Measurements from ENCODE around the gene SOCS3.
A peak's percentile ranks its signal among the peaks of the same experiment; 100 is the strongest.

The SOCS3 gene

DNA sequence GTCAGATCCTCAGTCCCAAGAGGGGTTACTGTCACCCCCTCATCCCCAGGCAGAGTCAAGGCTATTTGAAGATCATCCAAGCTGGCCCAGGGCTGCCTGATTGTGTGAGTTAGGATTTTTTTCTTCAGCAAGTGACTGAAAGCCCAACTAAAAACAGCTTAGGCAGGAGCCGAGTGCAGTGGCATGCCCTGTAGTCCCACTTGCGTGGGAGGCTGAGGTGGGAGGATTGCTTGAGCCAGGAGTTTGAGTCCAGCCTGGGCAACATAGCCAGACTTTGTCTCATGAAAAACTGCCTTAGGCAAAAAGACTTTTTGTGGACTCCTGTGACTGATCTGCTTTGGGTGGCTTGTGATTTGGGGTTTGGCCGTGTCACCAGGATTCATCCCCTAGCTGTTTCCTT lies 38.5 kb upstream of the SOCS3 start:
- no peak overlapping the region for H3K4me3 ChIP-seq (ENCODE audit: low read depth, low read length)
- H3K36me3 ChIP-seq (ENCODE audit: control insufficient read depth in 2 of 2, insufficient read depth in 1 of 2, low read length in 2 of 2): peaks cover 35 to 94% of the 10 kb centered on the region in 2 experiments
- no peak overlapping the region for H3K27ac ChIP-seq (ENCODE audit: extremely low read depth, low read depth, low read length)
- H3K9me3 ChIP-seq (ENCODE audit: control insufficient read depth, insufficient read depth, low read depth, low read length): no peaks in the 10 kb centered on the region
- CTCF ChIA-PET: interaction anchor here (0.7 kb wide), 1 partner anchor 147 kb away, joined by 4 read pairs; no protein-coding TSS in a partner anchor
- no peak for TF ChIP-seq PATZ1 (tag by site-specific recombination; IDR thresholded peaks at IDR 0.05)
- peak; percentile 54 for TF ChIP-seq EGR2 (tag by site-specific recombination; IDR thresholded peaks at IDR 0.05; ENCODE audit: low read depth)
- peak; percentile 72 for TF ChIP-seq ZFHX2 (tag by site-specific recombination; conservative IDR thresholded peaks at IDR 0.05)
- no peaks in the 10 kb centered on the region for H3K4me1 ChIP-seq (ENCODE audit: control insufficient read depth, insufficient read depth, low read length)
- POLR2A ChIA-PET: no interaction called here

DNA sequence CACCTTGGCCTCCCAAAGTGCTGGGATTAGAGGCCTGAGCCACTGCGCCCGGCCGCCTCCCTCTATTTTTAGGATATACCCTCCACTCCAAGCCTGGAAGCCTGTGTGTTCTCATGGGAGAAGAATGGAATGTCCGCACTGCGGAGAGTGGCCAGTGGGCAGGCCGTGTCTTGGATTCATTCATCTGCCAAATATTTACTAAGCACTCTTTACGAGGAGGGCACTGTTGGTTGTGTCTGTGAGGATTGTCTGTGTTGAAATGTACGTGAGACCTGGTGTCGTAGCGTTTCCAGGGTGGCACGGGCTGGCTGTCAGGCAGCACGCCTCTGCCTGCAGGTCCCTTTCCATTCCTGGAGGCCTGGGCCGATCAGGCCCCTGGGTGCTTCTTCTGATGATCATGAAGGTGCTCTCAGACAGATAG lies 37.8 kb upstream of the SOCS3 start:
- CTCF ChIA-PET: interaction anchor here (0.6 kb wide), 1 partner anchor 61 kb away, joined by 4 read pairs; no protein-coding TSS in a partner anchor
- Histone ChIP-seq H3K9me3 (ENCODE audit: control insufficient read depth, insufficient read depth, low read depth, low read length) (no peaks in the 10 kb centered on the region), H3K36me3 (ENCODE audit: control insufficient read depth in 2 of 2, insufficient read depth in 1 of 2, low read length in 2 of 2) (peaks cover 32 to 91% of the 10 kb centered on the region in 2 experiments), H3K4me1 (ENCODE audit: control insufficient read depth, insufficient read depth, low read length) (no peaks in the 10 kb centered on the region), H3K27ac (ENCODE audit: extremely low read depth, low read depth, low read length) (no peak overlapping the region), H3K4me3 (ENCODE audit: low read depth, low read length) (no peak overlapping the region)
- TF ChIP-seq ZXDB (tag by site-specific recombination; IDR thresholded peaks at IDR 0.05): no peak
- no peak for TF ChIP-seq ZBTB6 (tag by site-specific recombination; IDR thresholded peaks at IDR 0.05)
- TF ChIP-seq ZFP3 (tag by site-specific recombination; IDR thresholded peaks at IDR 0.05; ENCODE audit: low read depth): no peak
- no peak for TF ChIP-seq ZNF169 (tag by site-specific recombination; IDR thresholded peaks at IDR 0.05)
- TF ChIP-seq ZNF776 (tag by site-specific recombination; IDR thresholded peaks at IDR 0.05; ENCODE audit: borderline replicate concordance): no peak
- no peak for TF ChIP-seq ZNF449 (tag by site-specific recombination; IDR thresholded peaks at IDR 0.05)
- no peak for TF ChIP-seq ZNF10 (tag by site-specific recombination; IDR thresholded peaks at IDR 0.05)
- TF ChIP-seq ZNF16 (tag by site-specific recombination; IDR thresholded peaks at IDR 0.05; ENCODE audit: low read depth): no peak
- TF ChIP-seq ZNF791 (tag by site-specific recombination; IDR thresholded peaks at IDR 0.05): no peak
- TF ChIP-seq ZFP41 (tag by site-specific recombination; IDR thresholded peaks at IDR 0.05; ENCODE audit: borderline replicate concordance): no peak
- TF ChIP-seq KLF16 (tag by site-specific recombination; IDR thresholded peaks at IDR 0.05): no peak
- no peak for TF ChIP-seq REST (tag by site-specific recombination; IDR thresholded peaks at IDR 0.05)
- TF ChIP-seq, protein P1, sequence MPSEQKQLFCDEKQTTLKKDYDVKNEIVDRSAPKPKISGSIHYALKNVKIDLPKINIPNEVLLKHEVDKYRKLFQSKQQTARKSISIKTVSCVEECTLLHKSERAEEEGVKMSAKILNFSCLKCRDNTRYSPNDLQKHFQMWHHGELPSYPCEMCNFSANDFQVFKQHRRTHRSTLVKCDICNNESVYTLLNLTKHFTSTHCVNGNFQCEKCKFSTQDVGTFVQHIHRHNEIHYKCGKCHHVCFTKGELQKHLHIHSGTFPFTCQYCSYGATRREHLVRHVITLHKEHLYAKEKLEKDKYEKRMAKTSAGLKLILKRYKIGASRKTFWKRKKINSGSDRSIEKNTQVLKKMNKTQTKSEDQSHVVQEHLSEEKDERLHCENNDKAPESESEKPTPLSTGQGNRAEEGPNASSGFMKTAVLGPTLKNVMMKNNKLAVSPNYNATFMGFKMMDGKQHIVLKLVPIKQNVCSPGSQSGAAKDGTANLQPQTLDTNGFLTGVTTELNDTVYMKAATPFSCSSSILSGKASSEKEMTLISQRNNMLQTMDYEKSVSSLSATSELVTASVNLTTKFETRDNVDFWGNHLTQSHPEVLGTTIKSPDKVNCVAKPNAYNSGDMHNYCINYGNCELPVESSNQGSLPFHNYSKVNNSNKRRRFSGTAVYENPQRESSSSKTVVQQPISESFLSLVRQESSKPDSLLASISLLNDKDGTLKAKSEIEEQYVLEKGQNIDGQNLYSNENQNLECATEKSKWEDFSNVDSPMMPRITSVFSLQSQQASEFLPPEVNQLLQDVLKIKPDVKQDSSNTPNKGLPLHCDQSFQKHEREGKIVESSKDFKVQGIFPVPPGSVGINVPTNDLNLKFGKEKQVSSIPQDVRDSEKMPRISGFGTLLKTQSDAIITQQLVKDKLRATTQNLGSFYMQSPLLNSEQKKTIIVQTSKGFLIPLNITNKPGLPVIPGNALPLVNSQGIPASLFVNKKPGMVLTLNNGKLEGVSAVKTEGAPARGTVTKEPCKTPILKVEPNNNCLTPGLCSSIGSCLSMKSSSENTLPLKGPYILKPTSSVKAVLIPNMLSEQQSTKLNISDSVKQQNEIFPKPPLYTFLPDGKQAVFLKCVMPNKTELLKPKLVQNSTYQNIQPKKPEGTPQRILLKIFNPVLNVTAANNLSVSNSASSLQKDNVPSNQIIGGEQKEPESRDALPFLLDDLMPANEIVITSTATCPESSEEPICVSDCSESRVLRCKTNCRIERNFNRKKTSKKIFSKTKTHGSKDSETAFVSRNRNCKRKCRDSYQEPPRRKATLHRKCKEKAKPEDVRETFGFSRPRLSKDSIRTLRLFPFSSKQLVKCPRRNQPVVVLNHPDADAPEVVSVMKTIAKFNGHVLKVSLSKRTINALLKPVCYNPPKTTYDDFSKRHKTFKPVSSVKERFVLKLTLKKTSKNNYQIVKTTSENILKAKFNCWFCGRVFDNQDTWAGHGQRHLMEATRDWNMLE (tag by site-specific recombination; conservative IDR thresholded peaks at IDR 0.05; ENCODE audit: low read depth): no peak
- TF ChIP-seq ZNF335 (tag by site-specific recombination; conservative IDR thresholded peaks at IDR 0.05): no peak
- TF ChIP-seq ZNF211 (tag by site-specific recombination; IDR thresholded peaks at IDR 0.05; ENCODE audit: low read depth): no peak
- POLR2A ChIA-PET: no interaction called here
